ENCODE data around the gene ACOD1. TPM values are rescaled to one million over a fixed set of nuclear protein-coding genes. Genes with fewer than 3 reads are reported as not detected.
A peak's percentile ranks its signal among the peaks of the same experiment; 100 is the strongest.

The ACOD1 gene
- total RNA-seq, 4 donors from 2014 or later: 0.32 TPM; not detected in 3

DNA sequence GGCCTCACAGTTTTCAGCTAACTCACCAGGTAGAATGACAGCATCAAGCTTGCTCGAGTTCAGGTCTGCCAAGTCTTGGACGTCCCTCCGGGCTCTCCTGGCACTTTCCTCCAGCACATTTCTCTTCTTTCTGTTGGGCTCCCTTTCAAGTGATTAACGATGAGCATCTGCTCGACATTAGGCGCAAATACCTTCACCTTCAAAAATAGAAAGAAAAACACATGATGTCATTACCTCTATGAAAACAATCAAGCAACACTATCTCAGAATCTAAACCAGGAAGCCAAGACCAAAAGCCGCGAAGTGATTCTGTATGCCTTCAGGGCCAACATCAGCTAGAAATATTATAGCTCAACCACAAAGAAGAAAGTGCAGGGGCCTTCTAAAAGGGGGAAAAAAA is 28.2 kb downstream of the ACOD1 start:
- H3K27me3 ChIP-seq: peaks cover 30% of the 10 kb centered on the region
- H3K36me3 ChIP-seq: no peaks in the 10 kb centered on the region
- no peak overlapping the region for H3K27ac ChIP-seq
- 87 to 88% methylated on average over 6 to 8 of the region's 8 CpGs for WGBS, 2 donors (ENCODE audit: low coverage in 1 of 2)
- in situ Hi-C loops (cut with MboI; ENCODE audit: low pct_ligation_motif_present in 1 of 4, low pct_unique_long_range_greater_than_20kb in 1 of 4, low sequenced_read_pairs in 3 of 4) (no loop called here), intact Hi-C loops (cut with DNase I; ENCODE audit: low total_unique reads) (no loop called here)
- H3K4me1 ChIP-seq: peaks cover 2 to 10% (median 6%) of the 10 kb centered on the region in 4 donors
- no peak for DNase-seq
- no peak for TF ChIP-seq POLR2A (IDR thresholded peaks at IDR 0.05)
- TF ChIP-seq, protein P1, sequence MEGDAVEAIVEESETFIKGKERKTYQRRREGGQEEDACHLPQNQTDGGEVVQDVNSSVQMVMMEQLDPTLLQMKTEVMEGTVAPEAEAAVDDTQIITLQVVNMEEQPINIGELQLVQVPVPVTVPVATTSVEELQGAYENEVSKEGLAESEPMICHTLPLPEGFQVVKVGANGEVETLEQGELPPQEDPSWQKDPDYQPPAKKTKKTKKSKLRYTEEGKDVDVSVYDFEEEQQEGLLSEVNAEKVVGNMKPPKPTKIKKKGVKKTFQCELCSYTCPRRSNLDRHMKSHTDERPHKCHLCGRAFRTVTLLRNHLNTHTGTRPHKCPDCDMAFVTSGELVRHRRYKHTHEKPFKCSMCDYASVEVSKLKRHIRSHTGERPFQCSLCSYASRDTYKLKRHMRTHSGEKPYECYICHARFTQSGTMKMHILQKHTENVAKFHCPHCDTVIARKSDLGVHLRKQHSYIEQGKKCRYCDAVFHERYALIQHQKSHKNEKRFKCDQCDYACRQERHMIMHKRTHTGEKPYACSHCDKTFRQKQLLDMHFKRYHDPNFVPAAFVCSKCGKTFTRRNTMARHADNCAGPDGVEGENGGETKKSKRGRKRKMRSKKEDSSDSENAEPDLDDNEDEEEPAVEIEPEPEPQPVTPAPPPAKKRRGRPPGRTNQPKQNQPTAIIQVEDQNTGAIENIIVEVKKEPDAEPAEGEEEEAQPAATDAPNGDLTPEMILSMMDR (IDR thresholded peaks at IDR 0.05): no peak
- no peak for TF ChIP-seq EP300 (IDR thresholded peaks at IDR 0.05; ENCODE audit: low read depth)
- TF ChIP-seq POLR2AphosphoS5 (IDR thresholded peaks at IDR 0.05): no peak
- no peaks in the 10 kb centered on the region for H3K9me3 ChIP-seq
- H3K4me3 ChIP-seq: no peak overlapping the region

DNA sequence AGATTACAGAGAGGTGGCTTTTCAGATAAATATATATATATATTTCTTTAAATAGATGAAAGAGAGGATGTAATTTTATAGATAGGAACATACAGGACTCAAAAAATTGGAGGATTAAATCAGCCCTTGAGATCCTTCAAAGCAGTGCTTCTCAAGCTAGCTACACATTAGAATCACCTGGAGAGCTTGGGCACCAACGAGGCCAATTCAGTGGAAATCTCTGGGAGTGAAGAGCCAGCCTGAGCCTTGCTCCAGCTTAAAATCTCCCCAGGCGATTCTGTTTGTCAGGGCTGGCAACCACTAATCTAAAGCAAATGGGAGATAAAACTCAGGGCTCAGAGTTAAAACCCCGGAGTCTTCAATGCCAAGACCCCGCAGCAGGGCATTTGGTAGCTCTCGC is 28.6 kb downstream of the ACOD1 start:
- peaks cover 32% of the 10 kb centered on the region for H3K27me3 ChIP-seq
- H3K27ac ChIP-seq: no peak overlapping the region
- no peaks in the 10 kb centered on the region for H3K36me3 ChIP-seq
- no peak for TF ChIP-seq POLR2A (IDR thresholded peaks at IDR 0.05)
- TF ChIP-seq, protein P1 (IDR thresholded peaks at IDR 0.05): no peak
- TF ChIP-seq POLR2AphosphoS5 (IDR thresholded peaks at IDR 0.05): no peak
- TF ChIP-seq EP300 (IDR thresholded peaks at IDR 0.05; ENCODE audit: low read depth): no peak
- WGBS, 2 donors (ENCODE audit: low coverage in 1 of 2): 81 to 87% methylated on average over 3 to 5 of the region's 5 CpGs
- in situ Hi-C loops (cut with MboI; ENCODE audit: low pct_ligation_motif_present in 1 of 4, low pct_unique_long_range_greater_than_20kb in 1 of 4, low sequenced_read_pairs in 3 of 4): no loop called here
- no peak overlapping the region for H3K4me3 ChIP-seq
- intact Hi-C loops (cut with DNase I; ENCODE audit: low total_unique reads): no loop called here
- H3K4me1 ChIP-seq: peaks cover 2 to 10% (median 6%) of the 10 kb centered on the region in 4 donors
- H3K9me3 ChIP-seq: no peaks in the 10 kb centered on the region
- no peak for DNase-seq

DNA sequence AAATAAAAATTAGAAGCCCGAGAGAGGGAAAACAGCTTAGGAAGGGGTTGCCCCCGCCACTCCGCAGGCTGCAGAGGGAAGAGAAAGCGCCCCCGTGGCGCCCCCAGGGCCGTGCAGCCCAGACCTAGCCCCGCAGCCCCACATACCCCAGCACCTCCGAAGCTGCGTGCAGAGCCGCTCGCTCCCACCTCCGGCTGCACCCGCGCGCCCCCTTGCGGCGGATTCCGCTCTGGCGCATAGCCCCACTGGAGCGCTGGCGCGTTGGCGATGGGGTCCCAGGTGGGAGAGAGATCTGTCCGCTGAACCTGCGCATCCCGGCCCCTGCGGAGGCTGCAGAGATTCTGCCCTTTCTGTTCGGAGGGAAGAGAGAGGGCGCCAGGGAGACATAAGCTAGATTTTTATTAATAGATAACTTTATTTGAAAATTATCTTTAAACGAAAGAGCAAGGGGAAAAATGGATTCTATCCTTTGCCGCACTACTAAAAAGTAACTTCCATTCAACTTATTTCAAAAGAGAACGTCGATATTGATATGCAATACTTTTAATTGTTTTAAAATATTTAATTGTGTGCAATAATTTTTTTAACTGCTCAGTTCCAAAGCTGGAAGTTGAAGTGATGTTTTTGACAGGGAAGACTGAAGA is 31.9 kb downstream of the ACOD1 start:
- intact Hi-C loops (cut with DNase I; ENCODE audit: low total_unique reads) (no loop called here), in situ Hi-C loops (cut with MboI; ENCODE audit: low pct_ligation_motif_present in 1 of 4, low pct_unique_long_range_greater_than_20kb in 1 of 4, low sequenced_read_pairs in 3 of 4) (no loop called here)
- WGBS, 2 donors (ENCODE audit: low coverage in 1 of 2): 4 to 7% methylated on average over 20 to 34 of the region's 34 CpGs
- TF ChIP-seq, protein P1 (IDR thresholded peaks at IDR 0.05): peak; percentile 82 to 99 (median 98)
- no peak for TF ChIP-seq POLR2A (IDR thresholded peaks at IDR 0.05)
- H3K27ac ChIP-seq: no peak overlapping the region
- peaks cover 34% of the 10 kb centered on the region for H3K27me3 ChIP-seq
- H3K9me3 ChIP-seq: no peaks in the 10 kb centered on the region
- no peaks in the 10 kb centered on the region for H3K36me3 ChIP-seq
- peaks cover 2 to 10% (median 6%) of the 10 kb centered on the region in 4 donors for H3K4me1 ChIP-seq
- H3K4me3 ChIP-seq: peak overlapping the region in 2 of 4 donors; percentile 25 to 41
- DNase-seq: peak; percentile 83

DNA sequence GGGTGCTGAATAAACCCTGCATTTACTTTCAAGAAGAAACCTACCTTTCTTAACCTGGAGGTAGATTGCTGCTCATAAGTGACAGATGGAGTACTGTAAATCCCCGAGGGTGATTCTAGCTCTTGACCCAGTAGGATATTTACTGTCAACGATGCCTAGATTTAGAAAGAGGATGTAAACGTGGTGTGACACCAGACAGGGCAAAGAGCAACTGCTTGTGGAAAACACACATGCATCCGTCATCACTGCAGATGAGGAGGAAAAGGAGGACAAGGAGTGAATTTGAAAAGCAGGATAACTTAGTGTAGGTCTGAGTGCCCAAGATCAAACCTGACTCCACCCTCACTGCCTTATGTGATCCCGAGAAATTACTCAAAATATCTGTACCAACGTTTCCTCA is 33.8 kb downstream of the ACOD1 start:
- Histone ChIP-seq H3K4me3 (no peak overlapping the region), H3K9me3 (no peaks in the 10 kb centered on the region), H3K27ac (no peak overlapping the region), H3K36me3 (no peaks in the 10 kb centered on the region), H3K4me1 (peaks cover 2 to 10% (median 6%) of the 10 kb centered on the region in 4 donors), H3K27me3 (peaks cover 34% of the 10 kb centered on the region)
- WGBS, 2 donors (ENCODE audit: low coverage in 1 of 2): 50 to 57% methylated on average over 6 of the region's 6 CpGs
- in situ Hi-C loops (cut with MboI; ENCODE audit: low pct_ligation_motif_present in 1 of 4, low pct_unique_long_range_greater_than_20kb in 1 of 4, low sequenced_read_pairs in 3 of 4): no loop called here
- intact Hi-C loops (cut with DNase I; ENCODE audit: low total_unique reads): no loop called here
- TF ChIP-seq EP300 (IDR thresholded peaks at IDR 0.05; ENCODE audit: low read depth): no peak
- TF ChIP-seq, protein P1 (IDR thresholded peaks at IDR 0.05): no peak
- TF ChIP-seq POLR2AphosphoS5 (IDR thresholded peaks at IDR 0.05): no peak
- no peak for TF ChIP-seq POLR2A (IDR thresholded peaks at IDR 0.05)
- no peak for DNase-seq
